Kidney (tissue), 14 donors: ENCODE measurements around the gene TJP1. TPM values are rescaled to one million over a fixed set of nuclear protein-coding genes. Genes with fewer than 3 reads are reported as not detected.

Experiments used
- DNase-seq, 5 donors: peaks; one replicate each; pipeline ENCODE4 v3.0.0-alpha.2; 2013 to 2020
- FAIRE-seq: peaks from 2 replicates; lab custom pipeline; 2012; peaks lifted over from hg19 to GRCh38; lab: Jason Lieb, UNC
- H3K27ac ChIP-seq, 2 donors: one replicate each; pipeline ENCODE4 v1.7.0; 2013; ENCODE audit warnings: low read depth in 2 of 2, low read length in 2 of 2, inconsistent platforms in 1 of 2
- H3K27me3 ChIP-seq: one replicate; pipeline ENCODE4 v1.7.1; 2013; ENCODE audit warnings: low read length, inconsistent platforms; ENCODE audit not compliant: control insufficient read depth, insufficient read depth
- H3K36me3 ChIP-seq, 3 donors: one replicate each; pipeline versions ENCODE4 v1.7.0 to v1.7.1; 2013; ENCODE audit warnings: low read length in 3 of 3, control low read depth in 1 of 3, inconsistent platforms in 1 of 3; ENCODE audit not compliant: insufficient read depth in 3 of 3, control insufficient read depth in 2 of 3
- H3K4me1 ChIP-seq, 3 donors: one replicate each; pipeline versions ENCODE4 v1.7.0 to v1.7.1; 2013; ENCODE audit warnings: low read length in 3 of 3, inconsistent platforms in 1 of 3, low read depth in 1 of 3; ENCODE audit not compliant: control insufficient read depth in 2 of 3, insufficient read depth in 2 of 3
- H3K4me3 ChIP-seq, 3 donors: one replicate each; pipeline versions ENCODE4 v1.7.0 to v1.8.1; 2013; ENCODE audit warnings: low read length in 3 of 3, control low read depth in 1 of 3, inconsistent platforms in 1 of 3
- H3K9ac ChIP-seq, 3 donors: one replicate each; pipeline versions ENCODE4 v1.7.0 to v1.7.1; 2013; ENCODE audit warnings: low read length in 3 of 3, control low read depth in 1 of 3, inconsistent platforms in 1 of 3
- H3K9me3 ChIP-seq, 3 donors: one replicate each; pipeline versions ENCODE4 v1.7.0 to v1.7.1; 2013; ENCODE audit warnings: low read length in 3 of 3, control low read depth in 1 of 3, inconsistent platforms in 1 of 3; ENCODE audit not compliant: control insufficient read depth in 2 of 3, insufficient read depth in 1 of 3
- CTCF ChIP-seq: IDR thresholded peaks from 3 replicates; pipeline ENCODE4 v1.5.1; 2012; ENCODE audit warnings: mild to moderate bottlenecking, moderate library complexity, borderline replicate concordance; ENCODE audit not compliant: insufficient read depth; ENCODE audit errors: extremely low read depth
- intact Hi-C: fragments of 100-400 bp; cut with DNase I; formaldehyde crosslinking; loops from one replicate; pipeline ENCODE4 v1.11.1; 2022
- polyA plus RNA-seq: library from polyadenylated mRNA; stranded (reverse); fragments of 350-450 nt; fragmentation: Illumina TruSeq; extraction: RNeasy Lipid Tissue Mini Kit (QIAGEN cat#74804); gene quantifications from one replicate; pipeline ENCODE4 v1.2.3, GENCODE V29; 2014; ENCODE audit warnings: low read depth, low replicate concordance; ENCODE audit not compliant: insufficient read depth
- total RNA-seq: library from RNA; stranded (reverse); fragmentation: NEBNext Ultra II Directional; extraction: Animal tissue kit (Norgen Biotek cat#: 25700); gene quantifications from one replicate; pipeline ENCODE4 v1.2.1, GENCODE V29; 2021
- donor health status: control.
- donor health status: control.
- donor health status: control.
- donor health status: control.
- donor health status: control.
- donor health status: DM: yes; HTN: yes; CAD: no.
- donor health status: Normal renal cell carcinoma (clear cell type).

TJP1 gene
- total and polyA plus RNA-seq, 2 donors from 2014 or later, result 17.7 to 121 TPM

GRCh38 chr15:29778382-29778781 lies 43.9 kb downstream of the TJP1 start:
- peaks cover 0 to 2% (median 0%) of the 10 kb centered on the region in 3 donors for H3K9me3 ChIP-seq
- no peak overlapping the region for H3K27ac ChIP-seq
- no peak overlapping the region for H3K4me3 ChIP-seq
- DNase-seq, result no peak
- no peak overlapping the region for H3K9ac ChIP-seq
- H3K36me3 ChIP-seq, result no peaks in the 10 kb centered on the region
- H3K4me1 ChIP-seq, result no peaks in the 10 kb centered on the region
- TF ChIP-seq CTCF, result no peak
- intact Hi-C loops, result no loop called here
- H3K27me3 ChIP-seq, result no peaks in the 10 kb centered on the region
- FAIRE-seq, result no peak

- Histone ChIP-seq H3K9ac (no peak overlapping the region), H3K4me3 (no peak overlapping the region), H3K27me3 (no peaks in the 10 kb centered on the region), H3K36me3 (no peaks in the 10 kb centered on the region), H3K4me1 (no peaks in the 10 kb centered on the region), H3K27ac (no peak overlapping the region), H3K9me3 (no peaks in the 10 kb centered on the region)
- FAIRE-seq (no peak), DNase-seq (no peak)
- TF ChIP-seq CTCF, result no peak
- intact Hi-C loops, result no loop called here
Measured at GRCh38 chr15:29776859-29777258, 45.4 kb downstream of the TJP1 start.

- peaks cover 0 to 5% (median 4%) of the 10 kb centered on the region in 3 donors for H3K36me3 ChIP-seq
- no peak for TF ChIP-seq CTCF
- H3K27ac ChIP-seq, result no peak overlapping the region
- FAIRE-seq, result no peak
- H3K27me3 ChIP-seq, result no peaks in the 10 kb centered on the region
- no peaks in the 10 kb centered on the region for H3K9me3 ChIP-seq
- no peak for DNase-seq
- no peak overlapping the region for H3K9ac ChIP-seq
- no peaks in the 10 kb centered on the region for H3K4me1 ChIP-seq
- intact Hi-C loops, result no loop called here
- H3K4me3 ChIP-seq, result no peak overlapping the region
Measured at GRCh38 chr15:29774900-29775299, 47.4 kb downstream of the TJP1 start.

- FAIRE-seq, result no peak
- no peak overlapping the region for H3K4me3 ChIP-seq
- TF ChIP-seq CTCF, result no peak
- DNase-seq, result no peak
- intact Hi-C loops, result no loop called here
- no peaks in the 10 kb centered on the region for H3K27me3 ChIP-seq
- no peaks in the 10 kb centered on the region for H3K9me3 ChIP-seq
- H3K27ac ChIP-seq, result no peak overlapping the region
- H3K9ac ChIP-seq, result no peak overlapping the region
- H3K4me1 ChIP-seq, result no peaks in the 10 kb centered on the region
- peaks cover 4 to 7% (median 4%) of the 10 kb centered on the region in 3 donors for H3K36me3 ChIP-seq
Measured at GRCh38 chr15:29773816-29774215, 48.5 kb downstream of the TJP1 start.
